NCI-H82 (cell line): ENCODE measurements around the gene KAT14.
"Not testable (repeated sequence)": the region's sequence is repeated elsewhere in the genome, so short reads cannot be mapped to it uniquely, and the experiment has no call there.

ENCODE experiments used
- DNase-seq: peaks from one replicate; lab custom pipeline; 2025; lab: John Stamatoyannopoulos, UW

Gene KAT14

GRCh38 chr20:18164356-18164755 is 26.7 kb downstream of the KAT14 start:
- DNase-seq, result no peak

DNA sequence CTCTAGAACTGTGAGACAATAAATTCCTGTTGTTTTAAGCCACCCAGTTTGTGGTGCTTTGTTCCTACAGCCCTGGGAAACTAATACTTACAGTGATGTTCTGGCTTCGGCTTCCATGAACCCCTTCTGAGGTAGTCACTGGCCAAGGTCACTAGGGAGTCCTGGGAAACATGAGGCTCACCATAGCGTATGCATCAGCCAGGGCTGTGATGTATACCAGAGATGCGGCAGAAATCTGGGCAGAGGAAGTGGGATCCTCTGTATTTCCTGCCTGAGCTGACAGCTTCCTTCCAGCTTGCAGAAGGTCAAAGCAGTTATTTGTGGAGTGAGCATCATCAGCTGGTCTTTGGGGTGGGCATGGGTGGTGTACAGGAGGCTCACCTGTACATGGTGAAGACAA is 27.9 kb downstream of the KAT14 start:
- no peak for DNase-seq

DNA sequence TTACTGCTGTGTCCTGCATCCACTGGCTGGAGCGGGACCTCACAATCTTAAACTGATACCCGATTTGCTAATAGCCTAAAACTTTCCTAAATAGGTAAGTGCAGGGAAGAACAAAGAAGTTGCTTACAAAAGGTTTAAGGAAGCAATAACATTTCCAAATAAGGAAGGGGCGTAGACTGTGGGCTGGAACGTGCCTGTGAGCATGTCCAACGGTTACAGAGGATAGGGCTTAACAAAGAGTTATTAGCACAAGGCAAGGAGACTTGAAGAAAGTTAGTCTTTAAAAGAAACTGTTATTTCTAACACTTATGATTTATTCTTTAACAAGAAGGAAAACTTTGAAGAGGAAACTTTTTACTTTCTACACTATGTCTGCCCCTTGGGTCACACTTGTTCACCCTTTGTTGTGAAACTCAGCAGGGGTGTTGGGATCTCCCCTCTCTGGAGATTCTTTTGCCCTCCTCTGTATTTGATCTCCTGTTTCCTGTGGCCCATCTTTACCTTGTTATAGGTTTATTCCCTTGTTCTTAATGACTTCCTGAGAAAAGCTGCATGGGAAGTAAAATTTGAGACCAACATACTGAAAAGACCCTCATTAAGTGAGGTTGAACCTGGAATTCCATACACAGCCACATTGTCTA is 28.7 kb downstream of the KAT14 start:
- DNase-seq, result no peak

- DNase-seq, result no peak
Measured at GRCh38 chr20:18166950-18167349, 29.3 kb downstream of the KAT14 start.

DNA sequence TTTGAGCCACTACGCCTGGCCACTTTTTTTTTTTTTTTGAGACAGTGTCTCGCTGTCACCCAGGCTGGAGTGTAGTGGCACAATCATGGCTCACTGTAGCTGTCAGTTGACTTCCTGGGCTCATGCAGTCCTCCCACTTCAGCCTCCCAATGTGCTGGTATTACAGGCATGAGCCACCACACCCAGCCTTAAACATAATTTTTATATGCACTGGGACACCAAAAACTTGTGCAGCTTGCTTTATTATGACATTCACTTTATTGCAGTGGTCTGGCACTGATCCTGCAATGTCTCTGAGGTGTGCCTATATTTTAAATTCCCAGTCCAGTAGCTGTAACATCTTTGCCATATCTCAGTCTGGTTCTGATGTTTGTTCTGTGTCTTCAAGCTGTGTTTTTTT is 34.7 kb downstream of the KAT14 start:
- DNase-seq, result no peak

- DNase-seq, result no peak
Measured at GRCh38 chr20:18174906-18175683, 37.4 kb downstream of the KAT14 start.

- DNase-seq, result peak; percentile 65
Measured at GRCh38 chr20:18176318-18176785, 38.7 kb downstream of the KAT14 start.

- DNase-seq, result not testable (repeated sequence)
Measured at GRCh38 chr20:18180366-18180765, 42.7 kb downstream of the KAT14 start.

DNA sequence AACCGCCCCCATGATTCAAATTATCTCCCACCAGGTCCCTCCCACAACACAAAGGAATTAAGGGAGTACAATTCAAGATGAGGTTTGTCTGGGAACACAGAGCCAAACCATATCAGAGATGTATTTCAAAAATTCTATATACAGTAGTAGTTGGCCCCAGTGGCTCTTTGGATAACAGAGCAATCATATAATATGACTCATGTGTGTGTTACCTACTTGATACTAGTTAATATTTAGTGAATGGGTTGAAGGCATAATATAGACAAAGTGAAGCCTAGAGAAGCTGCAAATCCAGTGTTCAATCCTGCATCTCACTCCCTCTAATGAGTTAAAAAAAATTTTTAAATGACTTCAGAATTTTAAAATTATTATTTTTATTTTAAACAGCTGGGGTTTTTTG is 43.2 kb downstream of the KAT14 start:
- DNase-seq, result no peak

DNA sequence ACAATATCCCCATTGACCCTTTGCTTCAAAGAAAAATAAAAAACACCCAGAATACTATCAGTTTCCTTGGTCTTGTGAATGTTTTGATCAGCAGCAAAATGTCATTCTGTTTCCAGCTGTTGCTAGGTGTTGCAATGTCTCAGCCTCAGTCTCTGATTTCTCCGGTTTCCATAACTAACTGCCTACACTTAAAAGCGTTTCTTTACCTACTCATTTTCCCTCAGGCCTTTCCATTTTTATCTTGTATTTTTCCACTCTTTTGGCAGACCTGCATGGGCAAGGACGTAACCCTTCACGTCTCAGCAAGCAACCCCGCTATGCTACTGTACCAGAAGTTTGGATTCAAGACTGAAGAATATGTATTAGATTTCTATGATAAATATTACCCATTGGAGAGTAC is 49.4 kb downstream of the KAT14 start:
- no peak for DNase-seq

DNA sequence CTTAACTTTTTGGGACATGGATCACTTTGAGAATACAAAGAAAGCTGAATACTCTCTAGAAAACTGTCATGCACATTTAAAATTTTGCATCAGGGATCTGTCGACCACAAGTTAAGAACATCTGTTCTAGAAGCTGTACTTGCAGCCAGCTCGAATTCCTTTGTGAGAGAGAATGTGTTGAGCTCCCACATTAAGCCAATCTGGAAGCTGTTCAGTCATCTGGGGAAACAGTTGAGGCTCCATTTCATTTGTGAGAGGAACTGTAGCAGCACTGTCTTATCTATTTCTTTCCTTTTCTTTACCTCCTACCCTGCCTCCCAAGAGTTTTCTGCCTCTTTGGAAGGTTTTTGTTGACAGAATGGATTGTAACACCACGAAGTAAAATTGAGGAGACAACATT is 50.8 kb downstream of the KAT14 start:
- no peak for DNase-seq

- peak; percentile 8 for DNase-seq
Measured at GRCh38 chr20:18190338-18191233, 52.9 kb downstream of the KAT14 start.

- no peak for DNase-seq
Measured at GRCh38 chr20:18191306-18191705, 53.6 kb downstream of the KAT14 start.

DNA sequence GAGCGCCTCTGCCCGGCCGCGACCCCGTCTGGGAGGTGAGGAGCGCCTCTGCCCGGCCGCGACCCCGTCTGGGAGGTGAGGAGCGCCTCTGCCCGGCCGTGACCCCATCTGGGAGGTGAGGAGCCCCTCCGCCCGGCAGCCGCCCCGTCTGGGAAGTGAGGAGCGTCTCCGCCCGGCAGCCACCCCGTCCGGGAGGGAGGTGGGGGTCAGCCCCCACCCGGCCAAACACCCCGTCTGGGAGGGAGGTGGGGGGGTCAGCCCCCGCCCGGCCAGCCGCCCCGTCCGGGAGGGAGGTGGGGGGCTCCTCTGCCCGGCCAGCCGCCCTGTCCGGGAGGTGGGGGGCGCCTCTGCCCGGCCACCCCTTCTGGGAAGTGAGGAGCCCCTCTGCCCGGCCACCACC is 56.8 kb downstream of the KAT14 start:
- not testable (repeated sequence) for DNase-seq

DNA sequence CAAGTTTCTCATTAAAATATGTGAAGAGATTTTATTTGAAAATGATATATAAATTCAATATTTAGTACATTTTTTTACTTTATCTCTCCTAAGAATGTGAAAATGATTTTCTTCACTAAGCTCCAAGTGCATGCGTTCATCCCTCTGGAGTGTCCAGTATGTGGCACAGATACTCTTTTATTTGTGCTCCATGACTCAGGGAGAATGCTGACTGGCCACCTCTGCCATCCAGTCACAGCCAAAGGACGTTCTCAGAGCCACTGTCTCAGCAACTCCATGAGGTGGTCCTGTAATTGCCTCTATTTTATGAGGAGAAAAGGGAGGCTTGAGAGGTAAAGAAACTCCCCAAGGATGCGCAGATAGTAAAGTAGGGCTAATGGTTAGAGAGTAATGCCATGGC is 58.3 kb downstream of the KAT14 start:
- no peak for DNase-seq

DNA sequence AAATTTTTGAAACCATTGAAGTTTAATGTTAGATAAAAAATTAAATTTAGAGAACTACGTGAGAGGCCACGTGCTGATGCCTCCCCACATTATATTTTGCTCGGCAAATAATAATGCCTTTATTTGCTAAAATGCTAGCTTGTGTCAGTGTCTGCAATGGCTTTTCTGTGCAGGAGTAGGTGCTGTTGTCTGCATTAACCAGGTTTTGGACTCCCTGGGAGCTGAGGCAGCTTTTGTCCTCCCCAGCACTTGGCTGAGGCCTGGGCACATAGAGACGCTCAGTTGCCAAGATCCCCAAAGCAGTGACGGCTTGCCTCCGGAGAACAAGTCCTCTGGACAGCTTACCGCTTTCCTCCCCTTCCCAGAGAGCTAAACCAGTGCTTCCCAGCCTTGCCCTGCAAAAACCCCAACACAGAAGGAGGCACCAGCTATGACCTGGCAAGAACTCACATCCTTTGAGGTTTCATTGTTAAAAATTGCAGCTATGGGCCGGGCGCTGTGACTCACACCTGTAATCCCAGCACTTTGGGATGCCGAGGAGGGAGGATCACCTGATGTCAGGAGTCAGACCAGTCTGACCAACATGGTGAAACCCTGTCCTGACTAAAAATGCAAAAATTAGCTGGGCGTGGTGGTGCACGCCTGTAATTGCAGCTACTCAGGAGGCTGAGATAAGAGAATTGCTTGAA is 59.9 kb downstream of the KAT14 start:
- no peak for DNase-seq

DNA sequence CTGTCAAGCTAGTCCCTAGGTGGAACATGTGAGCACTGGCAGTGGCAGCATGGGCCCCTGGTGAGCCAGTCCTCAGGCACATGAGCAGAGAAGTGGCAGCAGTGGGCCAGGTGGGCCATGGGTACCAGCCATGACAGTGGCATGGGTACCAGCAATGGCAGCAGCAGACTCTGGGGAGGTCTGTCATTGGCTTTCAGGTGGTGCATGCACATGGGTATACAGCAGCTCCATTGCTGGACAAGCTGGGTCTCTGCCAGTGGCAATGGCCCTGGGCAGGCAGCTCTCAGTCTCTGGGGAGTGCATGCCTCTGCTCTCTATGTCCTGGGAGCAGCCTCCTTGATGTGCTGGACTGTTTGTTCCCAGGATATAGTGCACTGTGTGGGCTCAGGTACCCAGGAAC is 65.3 kb downstream of the KAT14 start:
- no peak for DNase-seq

- DNase-seq, result not testable (repeated sequence)
Measured at GRCh38 chr20:18203700-18204099, 66.0 kb downstream of the KAT14 start.

GRCh38 chr20:18213002-18213401 is 75.3 kb downstream of the KAT14 start:
- no peak for DNase-seq

GRCh38 chr20:18215566-18215965 is 77.9 kb downstream of the KAT14 start:
- DNase-seq, result no peak

DNA sequence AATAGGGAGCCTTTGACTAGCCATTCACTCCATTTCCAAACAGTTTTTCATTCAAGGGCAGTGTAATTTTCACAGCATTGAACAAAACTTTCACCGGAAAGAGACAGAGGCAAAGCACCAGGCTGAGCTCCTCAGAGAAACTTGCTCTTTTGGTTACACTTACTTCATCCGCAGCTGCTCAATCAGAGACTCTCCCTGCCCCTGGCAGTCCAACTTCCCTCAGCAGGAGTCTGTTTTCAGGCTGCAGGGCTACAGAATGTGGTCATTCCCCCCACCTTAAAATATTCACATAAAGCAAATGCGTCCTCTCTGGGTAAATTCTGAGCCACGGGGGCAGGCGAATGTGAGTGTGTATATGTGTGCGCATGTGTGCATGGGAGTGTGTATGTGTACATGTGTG is 80.6 kb downstream of the KAT14 start:
- no peak for DNase-seq

GRCh38 chr20:18223409-18223808 is 85.7 kb downstream of the KAT14 start:
- no peak for DNase-seq
